Smooth muscle cell of the brain vasculature (primary cell): Measurements from ENCODE around the gene SMAGP.

Experiments
- DNase-seq: peaks from one replicate; pipeline ENCODE4 v3.0.0-alpha.2; 2012; ENCODE audit warnings: low read depth, low spot score

The SMAGP gene

GRCh38 chr12:51196547-51196946 lies 73.7 kb downstream of the SMAGP start:
- no peak for DNase-seq

- no peak for DNase-seq
These were observed 74.4 kb downstream of the SMAGP start for GRCh38 chr12:51195841-51196240.
